ENCODE data around the gene PHF21A.

Gene PHF21A

GRCh38 chr11:46105134-46105628 is 16.1 kb downstream of the PHF21A start:
- peaks cover 28% of the 10 kb centered on the region for H4K20me1 ChIP-seq (ENCODE audit: insufficient read depth, low read length, poor library complexity, severe bottlenecking)
- H3K36me3 ChIP-seq (ENCODE audit: insufficient read depth, low read length) = no peaks in the 10 kb centered on the region
- peaks cover 40% of the 10 kb centered on the region for H3K4me1 ChIP-seq (ENCODE audit: insufficient read depth, low read length, poor library complexity, severe bottlenecking)
- peak overlapping the region; percentile 29 for H3K9ac ChIP-seq (ENCODE audit: low read depth, low read length, poor library complexity, severe bottlenecking)
- no peaks in the 10 kb centered on the region for H3K9me2 ChIP-seq (replicated peaks; ENCODE audit: low read depth, low read length)
- H2AFZ ChIP-seq (ENCODE audit: low read length) = no peak overlapping the region
- H3K79me2 ChIP-seq (ENCODE audit: insufficient read depth, low read length) = peaks cover 85% of the 10 kb centered on the region
- H3K4me2 ChIP-seq (ENCODE audit: low read depth, low read length, poor library complexity, severe bottlenecking) = peak overlapping the region; percentile 55
- H3K4me3 ChIP-seq (ENCODE audit: low read length, poor library complexity, severe bottlenecking) = peak overlapping the region; percentile 12
- no peaks in the 10 kb centered on the region for H3K27me3 ChIP-seq (ENCODE audit: insufficient read depth, low read length, poor library complexity, severe bottlenecking)
- no peaks in the 10 kb centered on the region for H3F3A ChIP-seq (ENCODE audit: low read depth)
- no peaks in the 10 kb centered on the region for H3K9me3 ChIP-seq (ENCODE audit: insufficient read depth, low read depth, low read length)
- TF ChIP-seq CTCF (conservative IDR thresholded peaks at IDR 0.05; ENCODE audit: low read length) (no peak), EZH2phosphoT487 (IDR thresholded peaks at IDR 0.05; ENCODE audit: borderline replicate concordance) (no peak)

- no peaks in the 10 kb centered on the region for H3K36me3 ChIP-seq (ENCODE audit: insufficient read depth, low read length)
- no peaks in the 10 kb centered on the region for H3K9me2 ChIP-seq (replicated peaks; ENCODE audit: low read depth, low read length)
- no peak overlapping the region for H3K9ac ChIP-seq (ENCODE audit: low read depth, low read length, poor library complexity, severe bottlenecking)
- H3K4me2 ChIP-seq (ENCODE audit: low read depth, low read length, poor library complexity, severe bottlenecking) = no peak overlapping the region
- peaks cover 61% of the 10 kb centered on the region for H3K4me1 ChIP-seq (ENCODE audit: insufficient read depth, low read length, poor library complexity, severe bottlenecking)
- no peak overlapping the region for H2AFZ ChIP-seq (ENCODE audit: low read length)
- TF ChIP-seq EZH2phosphoT487 (IDR thresholded peaks at IDR 0.05; ENCODE audit: borderline replicate concordance) (no peak), CTCF (conservative IDR thresholded peaks at IDR 0.05; ENCODE audit: low read length) (no peak)
- H3K4me3 ChIP-seq (ENCODE audit: low read length, poor library complexity, severe bottlenecking) = no peak overlapping the region
- no peaks in the 10 kb centered on the region for H3F3A ChIP-seq (ENCODE audit: low read depth)
- no peaks in the 10 kb centered on the region for H3K9me3 ChIP-seq (ENCODE audit: insufficient read depth, low read depth, low read length)
- H3K79me2 ChIP-seq (ENCODE audit: insufficient read depth, low read length) = peaks cover 93% of the 10 kb centered on the region
- no peaks in the 10 kb centered on the region for H3K27me3 ChIP-seq (ENCODE audit: insufficient read depth, low read length, poor library complexity, severe bottlenecking)
- peaks cover 34% of the 10 kb centered on the region for H4K20me1 ChIP-seq (ENCODE audit: insufficient read depth, low read length, poor library complexity, severe bottlenecking)
Observed at GRCh38 chr11:46102843-46103242, 18.4 kb downstream of the PHF21A start.

GRCh38 chr11:46100670-46101069 is 20.6 kb downstream of the PHF21A start:
- Histone ChIP-seq H3K4me2 (ENCODE audit: low read depth, low read length, poor library complexity, severe bottlenecking) (peak overlapping the region; percentile 51), H3K9ac (ENCODE audit: low read depth, low read length, poor library complexity, severe bottlenecking) (peak overlapping the region; percentile 54), H3K9me2 (replicated peaks; ENCODE audit: low read depth, low read length) (no peaks in the 10 kb centered on the region), H2AFZ (ENCODE audit: low read length) (no peak overlapping the region), H3K9me3 (ENCODE audit: insufficient read depth, low read depth, low read length) (no peaks in the 10 kb centered on the region), H4K20me1 (ENCODE audit: insufficient read depth, low read length, poor library complexity, severe bottlenecking) (peaks cover 14% of the 10 kb centered on the region), H3F3A (ENCODE audit: low read depth) (no peaks in the 10 kb centered on the region), H3K36me3 (ENCODE audit: insufficient read depth, low read length) (no peaks in the 10 kb centered on the region), H3K4me1 (ENCODE audit: insufficient read depth, low read length, poor library complexity, severe bottlenecking) (peaks cover 41% of the 10 kb centered on the region), H3K27me3 (ENCODE audit: insufficient read depth, low read length, poor library complexity, severe bottlenecking) (no peaks in the 10 kb centered on the region), H3K79me2 (ENCODE audit: insufficient read depth, low read length) (peaks cover 90% of the 10 kb centered on the region), H3K4me3 (ENCODE audit: low read length, poor library complexity, severe bottlenecking) (no peak overlapping the region)
- TF ChIP-seq CTCF (conservative IDR thresholded peaks at IDR 0.05; ENCODE audit: low read length) (no peak), EZH2phosphoT487 (IDR thresholded peaks at IDR 0.05; ENCODE audit: borderline replicate concordance) (no peak)
